Measurements from ENCODE around the gene DIABLO. TPM values are rescaled to one million over a fixed set of nuclear protein-coding genes. Genes with fewer than 3 reads are reported as not detected.

The DIABLO gene
- total RNA-seq, 1 experiment from 2014 or later = 47.9 TPM

DNA sequence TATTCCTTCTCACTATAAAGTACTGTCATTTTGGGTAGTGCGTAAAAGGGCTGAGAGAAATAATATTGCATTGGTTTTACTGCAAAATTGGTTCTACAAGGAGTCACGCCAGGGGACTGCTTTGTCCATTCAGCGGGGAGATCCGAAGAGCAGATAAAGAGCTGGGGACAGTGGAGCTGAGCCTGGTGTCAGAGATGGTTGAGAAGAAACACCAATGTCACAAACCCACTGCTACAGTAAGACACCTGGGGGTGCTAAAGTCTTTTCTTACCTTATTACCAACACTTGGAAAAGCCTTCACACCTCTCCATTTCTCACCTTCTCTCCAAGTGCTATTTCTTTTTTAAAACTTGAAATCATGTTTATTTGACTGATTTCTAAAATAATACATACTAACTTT lies 66.0 kb downstream of the DIABLO start:
- H3K36me3 ChIP-seq (ENCODE audit: low read depth) = no peaks in the 10 kb centered on the region
- CTCF ChIA-PET = no interaction called here
- intact Hi-C loops (cut with micrococcal nuclease; ENCODE audit: unreplicated experiment) = no loop called here
- H3K27me3 ChIP-seq (ENCODE audit: insufficient read depth, low read depth) = no peaks in the 10 kb centered on the region
- POLR2A ChIA-PET (ENCODE audit: unreplicated experiment) = no interaction called here
- H4K20me1 ChIP-seq (ENCODE audit: insufficient read depth) = no peaks in the 10 kb centered on the region
- no peaks in the 10 kb centered on the region for H3K4me1 ChIP-seq (replicated peaks; ENCODE audit: insufficient read depth)
- H3K79me2 ChIP-seq (ENCODE audit: low read depth) = no peaks in the 10 kb centered on the region
- H3K9me2 ChIP-seq (ENCODE audit: insufficient read depth) = no peaks in the 10 kb centered on the region
- H3F3A ChIP-seq (ENCODE audit: insufficient read depth, low read depth) = no peaks in the 10 kb centered on the region
- no peak overlapping the region for H3K4me3 ChIP-seq
- H3K27ac ChIP-seq = no peak overlapping the region
- no peak overlapping the region for H3K4me2 ChIP-seq
- DNase-seq = no peak
- TF ChIP-seq EZH2 (IDR thresholded peaks at IDR 0.05; ENCODE audit: low read depth) = no peak
- TF ChIP-seq, protein P1, sequence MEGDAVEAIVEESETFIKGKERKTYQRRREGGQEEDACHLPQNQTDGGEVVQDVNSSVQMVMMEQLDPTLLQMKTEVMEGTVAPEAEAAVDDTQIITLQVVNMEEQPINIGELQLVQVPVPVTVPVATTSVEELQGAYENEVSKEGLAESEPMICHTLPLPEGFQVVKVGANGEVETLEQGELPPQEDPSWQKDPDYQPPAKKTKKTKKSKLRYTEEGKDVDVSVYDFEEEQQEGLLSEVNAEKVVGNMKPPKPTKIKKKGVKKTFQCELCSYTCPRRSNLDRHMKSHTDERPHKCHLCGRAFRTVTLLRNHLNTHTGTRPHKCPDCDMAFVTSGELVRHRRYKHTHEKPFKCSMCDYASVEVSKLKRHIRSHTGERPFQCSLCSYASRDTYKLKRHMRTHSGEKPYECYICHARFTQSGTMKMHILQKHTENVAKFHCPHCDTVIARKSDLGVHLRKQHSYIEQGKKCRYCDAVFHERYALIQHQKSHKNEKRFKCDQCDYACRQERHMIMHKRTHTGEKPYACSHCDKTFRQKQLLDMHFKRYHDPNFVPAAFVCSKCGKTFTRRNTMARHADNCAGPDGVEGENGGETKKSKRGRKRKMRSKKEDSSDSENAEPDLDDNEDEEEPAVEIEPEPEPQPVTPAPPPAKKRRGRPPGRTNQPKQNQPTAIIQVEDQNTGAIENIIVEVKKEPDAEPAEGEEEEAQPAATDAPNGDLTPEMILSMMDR (conservative IDR thresholded peaks at IDR 0.05) = no peak
- BruUV-seq (replicated peaks) = no TSS peak
- H2AFZ ChIP-seq = no peak overlapping the region
- H3K9me3 ChIP-seq (ENCODE audit: insufficient read depth, low read depth) = no peaks in the 10 kb centered on the region

DNA sequence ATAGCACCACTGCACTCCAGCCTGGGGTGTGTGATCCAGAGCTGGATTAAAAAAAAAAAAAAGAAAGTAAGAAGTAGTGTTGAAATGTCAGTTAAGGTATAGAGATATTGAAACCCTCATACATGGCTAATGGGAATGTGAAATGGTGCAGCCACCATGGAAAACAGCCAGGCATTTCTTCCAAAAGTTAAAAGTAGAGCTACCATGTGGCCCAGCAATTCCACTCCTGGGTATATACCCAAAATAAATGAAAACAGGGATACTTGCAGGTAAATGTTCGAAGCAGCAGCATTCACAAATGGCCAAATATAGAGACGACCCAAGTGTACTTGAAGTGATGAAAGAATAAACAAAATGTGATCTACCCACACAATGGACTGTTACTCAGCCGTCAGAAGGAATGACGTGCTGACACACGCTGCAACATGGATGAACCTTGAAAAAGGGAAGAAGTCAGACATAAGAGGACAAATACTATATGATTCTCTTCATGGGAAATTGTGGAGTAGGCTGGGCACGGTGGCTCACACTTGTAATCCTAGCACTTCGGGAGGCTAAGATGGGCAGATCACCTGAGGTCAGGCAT lies 67.1 kb downstream of the DIABLO start:
- ChIA-PET POLR2A (ENCODE audit: unreplicated experiment) (no interaction called here), CTCF (no interaction called here)
- no peaks in the 10 kb centered on the region for H3K4me1 ChIP-seq (replicated peaks; ENCODE audit: insufficient read depth)
- H4K20me1 ChIP-seq (ENCODE audit: insufficient read depth) = no peaks in the 10 kb centered on the region
- H3K27me3 ChIP-seq (ENCODE audit: insufficient read depth, low read depth) = no peaks in the 10 kb centered on the region
- no peak for DNase-seq
- H3K4me3 ChIP-seq = no peak overlapping the region
- no peaks in the 10 kb centered on the region for H3K36me3 ChIP-seq (ENCODE audit: low read depth)
- H3K27ac ChIP-seq = no peak overlapping the region
- no peak overlapping the region for H2AFZ ChIP-seq
- no peaks in the 10 kb centered on the region for H3K9me2 ChIP-seq (ENCODE audit: insufficient read depth)
- intact Hi-C loops (cut with micrococcal nuclease; ENCODE audit: unreplicated experiment) = no loop called here
- no peak overlapping the region for H3K4me2 ChIP-seq
- H3K79me2 ChIP-seq (ENCODE audit: low read depth) = no peaks in the 10 kb centered on the region
- TF ChIP-seq, protein P1 (conservative IDR thresholded peaks at IDR 0.05) = no peak
- TF ChIP-seq EZH2 (IDR thresholded peaks at IDR 0.05; ENCODE audit: low read depth) = no peak
- no TSS peak for BruUV-seq (replicated peaks)
- H3K9me3 ChIP-seq (ENCODE audit: insufficient read depth, low read depth) = no peaks in the 10 kb centered on the region
- H3F3A ChIP-seq (ENCODE audit: insufficient read depth, low read depth) = no peaks in the 10 kb centered on the region

Other genes with a start within 250 kb of the DIABLO start
- 6.3 and 6.6 TPM in 2 replicates for gene BCL7A, start 204.2 kb downstream of the DIABLO start, total RNA-seq (2021)
- gene MLXIP, start 147.3 kb downstream of the DIABLO start, total RNA-seq (2021) = 62.1 and 83.3 TPM in 2 replicates
- gene IL31, start 51.8 kb downstream of the DIABLO start, total RNA-seq (2021) = not detected in 2 replicates
- gene LRRC43, start 42.9 kb downstream of the DIABLO start, total RNA-seq (2021) = 0.39 and 0.83 TPM in 2 replicates
- 2.8 and 3.1 TPM in 2 replicates for gene B3GNT4, start 22.3 kb downstream of the DIABLO start, total RNA-seq (2021)
- gene VPS33A, start 40.4 kb upstream of the DIABLO start, total RNA-seq (2021) = 18.1 and 20.2 TPM in 2 replicates
- gene CLIP1, start 196.6 kb upstream of the DIABLO start, total RNA-seq (2021) = 80.8 and 86.9 TPM in 2 replicates

All from PC-9 (cell line).